Heart left ventricle (tissue), 13 donors: Measurements from ENCODE around the gene ZNF543.
A peak's percentile ranks its signal among the peaks of the same experiment; 100 is the strongest.

Experiments used
- CTCF ChIP-seq, 12 donors: fragments of 200-600 bp; sonication (generic) in 4 of 12; IDR thresholded peaks; one replicate each; pipeline versions ENCODE4 v1.5.0 to v1.8.0; 2018 to 2022; ENCODE audit warnings: antibody characterized with exemption in 12 of 12, mild to moderate bottlenecking in 5 of 12
- POLR2A ChIP-seq, 2 donors: fragments of 450-650 bp; IDR thresholded peaks; one replicate each; pipeline ENCODE4 v1.6.1; 2017; ENCODE audit warnings: antibody characterized with exemption in 2 of 2, mild to moderate bottlenecking in 2 of 2, moderate library complexity in 2 of 2
- donor health status: ischemic (EF 13 %, LVEDD 7.1; RV severe dilation, severe dysfunction).
- donor health status: DM: no; HTN: yes; CAD: no.
- donor health status: DM: no; HTN: no; CAD: no.
- donor health status: ischemic (EF 25% LVEDD 6.9; RV normal size, moderate dysfunction).
- donor health status: ischemic (EF 25% LVEDD 5.7; RV mildly dilated, moderate dysfunction).
- donor health status: ischemic (EF 35%, LVEDD 5.7; RV mildly dilated, moderate dysfunction).
- donor health status: nonischemic (EF 11% LVEDD 7.7; RV severe dilation, severe dysfunction).
- donor health status: DM: yes; HTN: yes; CAD: no.
- donor health status: PGD.
- donor health status: ischemic (EF 29% LVEDD 5.4; RV normal size, mild dysfunction).
- donor health status: nonischemic (EF 23%, LVEDD 6.1; RV moderate dilation, normal function).

- peak in 5 of 12 donors; percentile 2 to 24 (median 9) for TF ChIP-seq CTCF (IDR thresholded peaks at IDR 0.05)
- TF ChIP-seq POLR2A (IDR thresholded peaks at IDR 0.05): peak; percentile 22 to 55
These were observed 39.9 kb upstream of the ZNF543 start, which contains the start of gene ZNF460 for GRCh38 chr19:57280165-57280961.
